OCI-LY3 (cell line): Measurements from ENCODE around the gene CCM2.

Experiments used
- H2AFZ ChIP-seq: fragments of 200-600, 300-600 bp; shearing (Covaris generic); 2 replicates; pipeline ENCODE4 v1.6.0; 2014; ENCODE audit warnings: antibody characterized with exemption, low read depth, low read length
- H3K27ac ChIP-seq: fragments of 200-600, 300-600 bp; sonication (generic); 2 replicates; pipeline ENCODE4 v1.5.1; 2014; ENCODE audit warnings: mild to moderate bottlenecking, low read length, moderate library complexity, mixed read lengths
- H3K27me3 ChIP-seq: fragments of 200-600, 300-600 bp; sonication (generic); 2 replicates; pipeline ENCODE4 v1.6.1; 2014; ENCODE audit warnings: low read depth, low read length, mixed read lengths
- H3K36me3 ChIP-seq: fragments of 200-600, 300-600 bp; sonication (generic); replicated peaks from 2 replicates; pipeline ENCODE3; 2014; ENCODE audit warnings: low read depth, low read length, mixed read lengths
- H3K4me1 ChIP-seq: fragments of 300-600, 200-600 bp; sonication (generic); 2 replicates; pipeline ENCODE4 v1.6.1; 2014; ENCODE audit warnings: low read length, mixed read lengths
- H3K4me2 ChIP-seq: fragments of 200-600, 300-600 bp; sonication (generic); 2 replicates; pipeline ENCODE4 v1.6.1; 2014; ENCODE audit warnings: low read length, mixed read lengths
- H3K4me3 ChIP-seq: fragments of 300-600, 200-600 bp; sonication (generic); 2 replicates; pipeline ENCODE4 v1.5.1; 2014; ENCODE audit warnings: antibody characterized with exemption, mild to moderate bottlenecking, low read length, moderate library complexity
- H3K79me2 ChIP-seq: fragments of 300-600, 200-600 bp; shearing (Covaris generic); 2 replicates; pipeline ENCODE4 v1.6.1; 2014; ENCODE audit warnings: mild to moderate bottlenecking, low read length, mixed read lengths
- H3K9ac ChIP-seq: fragments of 300-600, 200-600 bp; shearing (Covaris generic); 2 replicates; pipeline ENCODE4 v1.6.0; 2014; ENCODE audit warnings: mild to moderate bottlenecking, low read length, moderate library complexity
- H3K9me3 ChIP-seq: fragments of 200-600, 300-600 bp; shearing (Covaris generic); 2 replicates; pipeline ENCODE4 v1.6.1; 2014; ENCODE audit warnings: low read length, mixed read lengths; ENCODE audit not compliant: insufficient read depth
- H4K20me1 ChIP-seq: fragments of 200-600, 300-600 bp; sonication (generic); 2 replicates; pipeline ENCODE4 v1.6.1; 2016; ENCODE audit warnings: low read length, mixed read lengths; ENCODE audit not compliant: insufficient read depth
- EZH2phosphoT487 ChIP-seq: fragments of 200-600 bp; shearing (Covaris generic); IDR thresholded peaks from 2 replicates; pipeline ENCODE4 v1.6.1; 2018; ENCODE audit warnings: antibody characterized with exemption, mixed run types, low read depth
- TF ChIP-seq, protein P1 (sequence below): fragments of 200-600, 300-600 bp; sonication (generic); IDR thresholded peaks from 2 replicates; pipeline ENCODE4 v1.5.1; 2014; ENCODE audit warnings: antibody characterized with exemption, low read length, low read depth

CCM2 gene

DNA sequence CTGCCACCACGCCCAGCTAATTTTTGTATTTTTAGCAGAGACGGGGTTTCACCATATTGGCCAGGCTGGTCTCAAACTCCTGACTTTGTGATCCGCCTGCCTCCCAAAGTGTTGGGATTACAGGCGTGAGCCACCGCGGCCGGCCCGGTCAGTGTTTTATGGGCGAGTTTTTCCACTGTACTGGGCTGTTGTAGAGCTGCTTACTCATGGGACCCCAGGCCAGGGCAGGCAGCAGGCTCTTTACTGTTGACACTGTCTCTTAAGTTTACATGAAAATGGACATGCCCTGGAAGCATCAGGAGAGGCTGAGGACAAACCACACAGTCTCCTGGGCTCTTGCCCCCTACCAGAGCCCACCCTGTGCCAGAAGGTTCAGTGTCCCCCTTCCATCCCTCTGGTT, 77.6 kb downstream of the CCM2 start:
- H3K79me2 ChIP-seq = no peaks in the 10 kb centered on the region
- H3K9me3 ChIP-seq = no peaks in the 10 kb centered on the region
- H2AFZ ChIP-seq = no peak overlapping the region
- no peak overlapping the region for H3K4me2 ChIP-seq
- no peak overlapping the region for H3K4me3 ChIP-seq
- H3K27me3 ChIP-seq = no peaks in the 10 kb centered on the region
- no peak for TF ChIP-seq EZH2phosphoT487
- TF ChIP-seq, protein P1, sequence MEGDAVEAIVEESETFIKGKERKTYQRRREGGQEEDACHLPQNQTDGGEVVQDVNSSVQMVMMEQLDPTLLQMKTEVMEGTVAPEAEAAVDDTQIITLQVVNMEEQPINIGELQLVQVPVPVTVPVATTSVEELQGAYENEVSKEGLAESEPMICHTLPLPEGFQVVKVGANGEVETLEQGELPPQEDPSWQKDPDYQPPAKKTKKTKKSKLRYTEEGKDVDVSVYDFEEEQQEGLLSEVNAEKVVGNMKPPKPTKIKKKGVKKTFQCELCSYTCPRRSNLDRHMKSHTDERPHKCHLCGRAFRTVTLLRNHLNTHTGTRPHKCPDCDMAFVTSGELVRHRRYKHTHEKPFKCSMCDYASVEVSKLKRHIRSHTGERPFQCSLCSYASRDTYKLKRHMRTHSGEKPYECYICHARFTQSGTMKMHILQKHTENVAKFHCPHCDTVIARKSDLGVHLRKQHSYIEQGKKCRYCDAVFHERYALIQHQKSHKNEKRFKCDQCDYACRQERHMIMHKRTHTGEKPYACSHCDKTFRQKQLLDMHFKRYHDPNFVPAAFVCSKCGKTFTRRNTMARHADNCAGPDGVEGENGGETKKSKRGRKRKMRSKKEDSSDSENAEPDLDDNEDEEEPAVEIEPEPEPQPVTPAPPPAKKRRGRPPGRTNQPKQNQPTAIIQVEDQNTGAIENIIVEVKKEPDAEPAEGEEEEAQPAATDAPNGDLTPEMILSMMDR = no peak
- H3K4me1 ChIP-seq = no peaks in the 10 kb centered on the region
- H3K27ac ChIP-seq = no peak overlapping the region
- H3K9ac ChIP-seq = no peak overlapping the region
- H3K36me3 ChIP-seq = peaks cover 3% of the 10 kb centered on the region
- H4K20me1 ChIP-seq = no peaks in the 10 kb centered on the region

DNA sequence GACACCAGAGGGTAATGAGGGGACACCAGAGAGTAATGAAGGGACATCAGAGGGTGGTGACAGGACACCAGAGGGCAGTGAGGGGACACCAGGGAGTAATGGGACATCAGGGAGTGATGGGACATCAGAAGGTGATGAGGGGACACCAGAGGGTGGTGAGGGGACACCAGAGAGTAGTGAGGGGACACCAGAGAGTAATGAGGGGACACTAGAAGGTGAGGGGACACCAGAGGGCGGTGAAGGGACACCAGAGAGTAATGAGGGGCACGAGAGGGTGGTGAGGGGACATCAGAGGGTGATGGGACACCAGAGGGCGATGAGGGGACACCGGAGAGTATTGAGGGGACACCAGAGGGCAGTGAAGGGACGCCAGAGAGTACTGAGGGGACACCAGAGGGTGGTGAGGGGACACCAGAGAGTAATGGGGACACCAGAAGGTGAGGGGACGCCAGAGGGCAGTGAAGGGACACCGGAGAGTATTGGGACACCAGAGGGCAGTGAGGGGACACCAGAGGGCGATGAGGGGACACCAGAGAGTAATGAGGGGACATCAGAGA, 78.2 kb downstream of the CCM2 start:
- no peaks in the 10 kb centered on the region for H3K4me1 ChIP-seq
- H3K27ac ChIP-seq = no peak overlapping the region
- H3K4me3 ChIP-seq = no peak overlapping the region
- no peaks in the 10 kb centered on the region for H3K79me2 ChIP-seq
- no peaks in the 10 kb centered on the region for H3K27me3 ChIP-seq
- no peak overlapping the region for H2AFZ ChIP-seq
- H3K36me3 ChIP-seq = peaks cover 3% of the 10 kb centered on the region
- no peak overlapping the region for H3K9ac ChIP-seq
- no peak for TF ChIP-seq EZH2phosphoT487
- TF ChIP-seq, protein P1 = no peak
- no peaks in the 10 kb centered on the region for H3K9me3 ChIP-seq
- no peaks in the 10 kb centered on the region for H4K20me1 ChIP-seq
- no peak overlapping the region for H3K4me2 ChIP-seq

DNA sequence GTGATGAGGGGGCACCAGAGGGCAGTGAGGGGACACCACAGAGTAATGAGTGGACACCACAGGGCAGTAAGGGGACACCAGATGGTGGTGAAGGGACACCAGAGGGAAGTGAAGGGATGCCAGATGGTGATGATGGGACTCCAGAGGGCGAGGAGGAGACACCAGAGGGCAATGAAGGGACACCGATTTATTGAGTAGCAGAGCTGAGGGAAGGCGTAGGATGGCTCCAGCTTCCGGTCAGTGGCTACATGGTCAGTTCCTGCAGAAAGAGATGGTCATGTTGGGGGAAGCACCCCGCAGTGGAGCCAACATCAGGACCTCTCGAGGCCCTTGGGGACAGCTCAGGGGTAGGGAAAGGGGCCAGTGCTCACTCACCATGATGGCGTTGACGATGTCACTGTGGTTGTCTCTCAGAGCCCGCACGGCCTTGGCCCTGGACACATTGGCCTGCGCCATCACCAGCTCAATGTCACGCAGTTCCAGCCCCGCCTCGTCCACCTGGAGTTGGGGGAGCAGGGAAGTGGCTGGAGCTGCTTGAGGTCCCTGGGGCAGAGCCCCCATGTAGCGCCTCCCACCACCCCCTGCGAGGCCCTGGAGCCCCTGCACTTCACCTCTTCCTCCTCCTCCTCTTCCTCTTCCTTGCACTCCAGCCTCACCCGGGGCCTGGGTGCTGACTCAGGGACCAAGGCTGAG, 80.4 kb downstream of the CCM2 start:
- TF ChIP-seq, protein P1 = no peak
- no peak for TF ChIP-seq EZH2phosphoT487
- H3K4me3 ChIP-seq = no peak overlapping the region
- H2AFZ ChIP-seq = no peak overlapping the region
- H3K27ac ChIP-seq = no peak overlapping the region
- H3K9ac ChIP-seq = no peak overlapping the region
- H3K27me3 ChIP-seq = no peaks in the 10 kb centered on the region
- no peaks in the 10 kb centered on the region for H3K4me1 ChIP-seq
- no peaks in the 10 kb centered on the region for H3K9me3 ChIP-seq
- H3K4me2 ChIP-seq = no peak overlapping the region
- no peaks in the 10 kb centered on the region for H4K20me1 ChIP-seq
- H3K36me3 ChIP-seq = no peaks in the 10 kb centered on the region
- H3K79me2 ChIP-seq = no peaks in the 10 kb centered on the region

DNA sequence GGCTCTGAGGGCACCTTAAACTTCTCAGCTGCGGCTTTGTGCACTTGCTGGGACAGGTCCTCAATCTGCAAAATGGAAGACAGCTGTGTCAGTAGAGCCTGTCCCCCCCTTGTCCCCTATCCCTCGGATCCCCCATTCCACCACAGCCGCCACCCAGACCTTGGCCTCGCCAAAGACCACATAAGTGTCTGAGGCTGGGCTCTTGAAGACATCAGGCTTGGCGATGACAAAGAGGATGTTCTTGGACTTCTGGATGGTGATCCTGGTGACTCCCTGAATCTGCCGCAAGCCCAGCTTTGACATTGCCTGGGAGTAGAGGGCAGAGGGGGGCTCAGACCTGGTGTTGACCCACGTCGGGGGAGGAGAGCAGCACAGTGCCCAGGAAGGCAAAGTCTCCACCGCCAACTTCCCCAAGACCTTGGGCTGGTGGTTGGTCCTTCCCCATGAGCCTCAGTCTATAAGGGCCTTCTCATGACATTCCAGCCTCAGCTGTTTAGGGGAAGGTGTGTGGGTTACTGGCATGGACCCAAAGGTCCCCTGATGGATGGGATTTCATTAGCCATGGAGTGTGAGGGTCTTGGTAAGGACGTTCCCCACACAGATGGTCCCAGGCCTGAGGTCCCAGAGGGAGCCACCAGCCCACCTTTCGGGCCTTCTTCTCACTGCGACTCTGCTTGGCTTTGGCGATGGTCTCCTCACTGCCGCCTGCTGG, 81.1 kb downstream of the CCM2 start:
- Histone ChIP-seq H3K36me3 (no peaks in the 10 kb centered on the region), H3K4me3 (no peak overlapping the region), H3K27me3 (no peaks in the 10 kb centered on the region), H3K4me2 (no peak overlapping the region), H3K9ac (no peak overlapping the region), H3K27ac (no peak overlapping the region), H3K4me1 (no peaks in the 10 kb centered on the region), H3K9me3 (no peaks in the 10 kb centered on the region), H3K79me2 (no peaks in the 10 kb centered on the region), H4K20me1 (no peaks in the 10 kb centered on the region), H2AFZ (no peak overlapping the region)
- TF ChIP-seq, protein P1 = no peak
- TF ChIP-seq EZH2phosphoT487 = no peak
